ENCODE data around the gene AK5.

DNA sequence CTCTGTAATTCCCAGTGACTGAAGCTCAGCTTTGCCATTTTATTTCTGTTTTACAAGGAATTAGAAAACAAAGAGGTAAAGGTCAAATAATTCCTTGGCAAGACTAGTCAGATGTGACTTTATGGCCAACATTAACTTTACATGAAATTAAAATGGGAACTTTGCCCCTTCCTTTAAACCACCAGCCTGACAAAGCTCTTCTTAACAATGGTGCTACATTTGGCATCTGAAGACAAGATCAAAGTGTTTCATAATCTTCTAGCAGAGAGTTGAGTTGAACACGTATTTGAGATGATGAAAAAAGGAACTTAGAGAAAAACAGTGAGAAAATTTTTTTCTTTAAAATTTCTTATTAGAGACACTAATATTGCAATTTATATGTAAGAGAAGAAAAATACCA lies 193.8 kb downstream of the AK5 start:
- TF ChIP-seq, protein P1, sequence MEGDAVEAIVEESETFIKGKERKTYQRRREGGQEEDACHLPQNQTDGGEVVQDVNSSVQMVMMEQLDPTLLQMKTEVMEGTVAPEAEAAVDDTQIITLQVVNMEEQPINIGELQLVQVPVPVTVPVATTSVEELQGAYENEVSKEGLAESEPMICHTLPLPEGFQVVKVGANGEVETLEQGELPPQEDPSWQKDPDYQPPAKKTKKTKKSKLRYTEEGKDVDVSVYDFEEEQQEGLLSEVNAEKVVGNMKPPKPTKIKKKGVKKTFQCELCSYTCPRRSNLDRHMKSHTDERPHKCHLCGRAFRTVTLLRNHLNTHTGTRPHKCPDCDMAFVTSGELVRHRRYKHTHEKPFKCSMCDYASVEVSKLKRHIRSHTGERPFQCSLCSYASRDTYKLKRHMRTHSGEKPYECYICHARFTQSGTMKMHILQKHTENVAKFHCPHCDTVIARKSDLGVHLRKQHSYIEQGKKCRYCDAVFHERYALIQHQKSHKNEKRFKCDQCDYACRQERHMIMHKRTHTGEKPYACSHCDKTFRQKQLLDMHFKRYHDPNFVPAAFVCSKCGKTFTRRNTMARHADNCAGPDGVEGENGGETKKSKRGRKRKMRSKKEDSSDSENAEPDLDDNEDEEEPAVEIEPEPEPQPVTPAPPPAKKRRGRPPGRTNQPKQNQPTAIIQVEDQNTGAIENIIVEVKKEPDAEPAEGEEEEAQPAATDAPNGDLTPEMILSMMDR (IDR thresholded peaks at IDR 0.05; ENCODE audit: low read depth, low read length, poor library complexity, severe bottlenecking) = no peak
- no peak for TF ChIP-seq EZH2phosphoT487 (IDR thresholded peaks at IDR 0.05; ENCODE audit: borderline replicate concordance, low read length)
